Measurements from ENCODE around the gene PTPRM.

GRCh38 chr18:8368512-8369217 lies 801.5 kb downstream of the PTPRM start:
- no peak for TF ChIP-seq CTCF (IDR thresholded peaks at IDR 0.05)
- TF ChIP-seq EP300 (IDR thresholded peaks at IDR 0.05): no peak

Measured in esophagus muscularis mucosa (tissue), 3 donors.